MM.1S (cell line): ENCODE measurements around the gene MUC12.
"Not testable (repeated sequence)": the region's sequence is repeated elsewhere in the genome, so short reads cannot be mapped to it uniquely, and the experiment has no call there.

Experiments used
- CTCF ChIP-seq: fragments of 300-600 bp; sonication (generic); IDR thresholded peaks from 2 replicates; pipeline ENCODE4 v1.5.1; 2016; ENCODE audit warnings: antibody characterized with exemption, low read length, mixed read lengths
- EZH2 ChIP-seq: fragments of 300-600 bp; sonication (generic); optimal IDR thresholded peaks from 2 replicates; pipeline ENCODE3; 2017; ENCODE audit warnings: low read depth, mild to moderate bottlenecking, antibody characterized with exemption, low read length, mixed read lengths
- EZH2phosphoT487 ChIP-seq: fragments of 300-600 bp; sonication (generic); IDR thresholded peaks from 2 replicates; pipeline ENCODE4 v1.6.1; 2018; ENCODE audit warnings: antibody characterized with exemption, low read length

GRCh38 chr7:100935381-100935780, 34.0 kb upstream of the MUC12 start:
- TF ChIP-seq CTCF, EZH2, EZH2phosphoT487: not testable (repeated sequence)
